RWPE1 (cell line): ENCODE measurements around the gene FES.

Experiments
- CTCF ChIA-PET: fragments of 350-600 bp; sonication (Branson Sonifier 250); formaldehyde crosslinking; extraction: SDS; loops from one replicate; lab custom pipeline; 2021; lab: Yijun Ruan, JAX
- POLR2A ChIA-PET: fragments of 400-600 bp; formaldehyde crosslinking; extraction: SDS; loops from one replicate; lab custom pipeline; 2020; ENCODE audit warnings: antibody characterized with exemption; ENCODE audit not compliant: low non-redundant PET; lab: Yijun Ruan, JAX
- DNase-seq: peaks from one replicate; pipeline ENCODE4 v3.0.0; 2012; ENCODE audit warnings: low spot score
- H3K27ac ChIP-seq: fragments of 450-650 bp; 2 replicates; pipeline ENCODE4 v1.5.1; 2017
- TF ChIP-seq, protein P1 (sequence below): fragments of 450-650 bp; conservative IDR thresholded peaks from 2 replicates; pipeline ENCODE4 v1.5.1; 2017; ENCODE audit warnings: low read depth, mild to moderate bottlenecking

The FES gene

DNA sequence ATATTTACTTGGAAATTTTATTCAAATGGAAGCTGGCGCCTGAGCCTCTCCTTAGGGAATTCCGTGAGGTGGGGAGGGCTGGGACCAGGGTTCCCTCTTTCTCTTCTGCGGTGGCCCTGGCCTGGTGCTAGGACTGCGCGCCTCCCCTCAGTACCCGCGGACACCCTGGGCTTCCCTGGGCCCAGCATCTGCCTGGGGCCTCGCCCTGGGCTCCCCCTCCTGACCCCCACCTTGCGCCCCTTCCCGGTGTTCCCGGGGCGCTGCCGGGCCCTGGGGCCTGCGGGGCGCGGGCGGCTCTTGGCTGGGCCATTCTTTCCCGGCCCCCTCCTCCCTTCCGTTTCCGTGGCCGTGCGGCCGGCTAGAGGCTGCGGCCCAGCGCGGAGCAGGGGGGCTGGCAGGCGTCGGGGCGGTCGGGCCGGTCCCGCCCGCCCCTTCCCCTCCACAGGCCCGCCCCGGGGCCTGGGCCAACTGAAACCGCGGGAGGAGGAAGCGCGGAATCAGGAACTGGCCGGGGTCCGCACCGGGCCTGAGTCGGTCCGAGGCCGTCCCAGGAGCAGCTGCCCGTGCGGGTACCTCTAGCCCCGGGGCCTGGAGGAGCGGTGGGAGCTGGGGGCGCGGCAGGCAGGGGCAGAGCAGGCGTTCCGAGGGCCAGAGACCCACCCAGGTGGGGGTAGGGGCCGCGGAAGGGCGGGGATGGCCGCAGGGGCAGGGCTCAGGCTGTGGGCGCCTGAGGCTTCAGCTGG, at the start of gene FES:
Gene FES (plus strand): TSS at position 529 of the 743 bp plus-strand sequence. CDS start 542 bp downstream, outside the sequence.
- TF ChIP-seq, protein P1, sequence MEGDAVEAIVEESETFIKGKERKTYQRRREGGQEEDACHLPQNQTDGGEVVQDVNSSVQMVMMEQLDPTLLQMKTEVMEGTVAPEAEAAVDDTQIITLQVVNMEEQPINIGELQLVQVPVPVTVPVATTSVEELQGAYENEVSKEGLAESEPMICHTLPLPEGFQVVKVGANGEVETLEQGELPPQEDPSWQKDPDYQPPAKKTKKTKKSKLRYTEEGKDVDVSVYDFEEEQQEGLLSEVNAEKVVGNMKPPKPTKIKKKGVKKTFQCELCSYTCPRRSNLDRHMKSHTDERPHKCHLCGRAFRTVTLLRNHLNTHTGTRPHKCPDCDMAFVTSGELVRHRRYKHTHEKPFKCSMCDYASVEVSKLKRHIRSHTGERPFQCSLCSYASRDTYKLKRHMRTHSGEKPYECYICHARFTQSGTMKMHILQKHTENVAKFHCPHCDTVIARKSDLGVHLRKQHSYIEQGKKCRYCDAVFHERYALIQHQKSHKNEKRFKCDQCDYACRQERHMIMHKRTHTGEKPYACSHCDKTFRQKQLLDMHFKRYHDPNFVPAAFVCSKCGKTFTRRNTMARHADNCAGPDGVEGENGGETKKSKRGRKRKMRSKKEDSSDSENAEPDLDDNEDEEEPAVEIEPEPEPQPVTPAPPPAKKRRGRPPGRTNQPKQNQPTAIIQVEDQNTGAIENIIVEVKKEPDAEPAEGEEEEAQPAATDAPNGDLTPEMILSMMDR: no peak
- no peak for DNase-seq
- POLR2A ChIA-PET: no interaction called here
- H3K27ac ChIP-seq: peak within 1 kb of the TSS; percentile 52
- CTCF ChIA-PET: interaction anchor here (0.5 to 3.8 kb wide), 2 partner anchors 124 to 236 kb away, joined by 3 to 35 read pairs; no protein-coding TSS in a partner anchor

DNA sequence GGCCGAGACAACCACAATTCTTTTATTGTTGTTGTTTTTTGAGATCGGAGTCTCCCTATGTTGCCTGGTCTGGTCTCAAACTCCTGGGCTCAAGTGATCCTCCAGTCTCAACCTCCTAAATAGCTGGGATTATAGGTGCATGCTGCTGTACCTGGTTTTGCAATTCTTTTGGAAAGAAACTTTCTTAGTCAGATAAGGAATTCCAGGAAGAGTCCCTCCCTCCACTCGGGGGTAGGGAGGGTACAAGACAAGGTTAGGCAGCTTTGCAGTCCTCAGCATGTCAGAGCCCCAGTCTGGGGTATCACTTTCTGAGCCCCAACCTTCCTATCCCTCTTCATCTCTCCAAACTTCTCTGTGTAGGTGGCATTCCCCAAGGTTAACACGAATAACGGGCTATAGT, 49.7 kb upstream of the FES start:
- TF ChIP-seq, protein P1: no peak
- CTCF ChIA-PET: no interaction called here
- no peak for DNase-seq
- POLR2A ChIA-PET: no interaction called here
- no peak overlapping the region for H3K27ac ChIP-seq

DNA sequence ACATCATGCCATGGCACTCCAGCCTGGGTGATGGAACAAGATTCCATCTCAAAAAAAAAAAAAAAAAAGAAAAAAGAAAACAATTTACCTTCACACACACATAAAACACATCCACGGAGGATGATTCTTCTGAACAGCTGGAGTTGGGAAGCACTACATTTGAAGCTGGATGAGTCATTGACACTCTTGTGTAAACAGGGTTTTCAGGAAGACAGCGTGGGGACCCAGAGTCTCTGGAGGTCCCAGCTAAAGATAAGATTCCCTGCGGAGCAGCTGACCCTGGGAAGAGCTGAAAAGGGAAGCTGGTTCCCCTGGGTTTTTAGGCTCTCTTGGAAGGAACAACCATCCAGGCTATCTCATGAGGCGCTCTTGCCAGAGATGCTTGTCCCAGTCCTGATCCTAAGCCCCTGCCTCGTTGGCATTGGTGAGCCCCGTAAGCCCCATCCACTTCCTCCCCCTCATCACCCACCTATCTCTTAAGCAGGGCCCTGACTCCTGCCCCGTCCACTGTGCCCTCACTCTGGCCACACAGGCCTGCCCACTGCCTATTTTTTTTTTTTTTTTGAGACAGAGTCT, 47.9 kb upstream of the FES start:
- no peak overlapping the region for H3K27ac ChIP-seq
- ChIA-PET POLR2A (no interaction called here), CTCF (interaction anchor here (0.6 kb wide), 1 partner anchor 715 kb away, joined by 3 read pairs; no protein-coding TSS in a partner anchor)
- TF ChIP-seq, protein P1: no peak
- DNase-seq: no peak

DNA sequence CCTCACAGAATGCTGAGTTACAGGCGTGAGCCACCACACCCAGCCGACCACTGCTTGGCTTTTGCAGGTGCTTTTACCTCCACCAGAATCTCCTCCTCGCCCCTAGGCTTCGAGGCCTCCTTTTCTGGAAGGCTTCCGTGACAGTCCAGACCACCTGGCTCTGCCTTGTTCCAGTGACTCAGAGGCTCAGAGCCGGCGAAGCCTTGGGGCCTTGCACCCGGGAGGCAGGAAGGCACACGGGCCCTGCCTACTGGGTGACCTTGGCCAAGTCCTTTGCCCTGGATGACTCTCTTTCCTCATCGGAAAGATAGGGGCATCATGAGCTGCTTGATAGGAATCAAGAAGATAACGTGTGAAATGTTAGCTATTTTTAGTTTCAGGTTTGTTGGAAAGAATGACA, 47.2 kb upstream of the FES start:
- H3K27ac ChIP-seq: no peak overlapping the region
- DNase-seq: no peak
- CTCF ChIA-PET: no interaction called here
- POLR2A ChIA-PET: no interaction called here
- TF ChIP-seq, protein P1: no peak

DNA sequence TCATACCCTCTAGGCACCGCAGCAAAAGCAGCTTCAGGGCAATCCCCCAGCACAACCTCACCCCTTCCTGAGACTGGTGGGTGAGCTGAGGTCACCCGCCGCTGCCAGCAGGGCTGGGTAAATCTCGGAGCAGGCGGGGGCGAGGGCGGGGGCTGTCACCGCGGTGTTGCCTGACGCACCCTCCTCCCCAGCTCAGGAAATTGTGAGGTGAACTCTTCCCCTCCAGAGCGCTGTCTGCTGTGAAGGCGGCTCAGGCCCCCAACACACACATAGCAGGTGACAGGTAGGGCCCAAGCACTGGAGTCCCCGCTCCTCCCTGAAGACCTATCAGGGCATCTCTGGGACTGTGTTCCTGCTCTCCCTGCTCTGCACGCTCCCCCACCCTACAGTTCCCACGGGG, 46.2 kb upstream of the FES start:
- TF ChIP-seq, protein P1: no peak
- no peak overlapping the region for H3K27ac ChIP-seq
- CTCF ChIA-PET: no interaction called here
- no peak for DNase-seq
- POLR2A ChIA-PET: no interaction called here

DNA sequence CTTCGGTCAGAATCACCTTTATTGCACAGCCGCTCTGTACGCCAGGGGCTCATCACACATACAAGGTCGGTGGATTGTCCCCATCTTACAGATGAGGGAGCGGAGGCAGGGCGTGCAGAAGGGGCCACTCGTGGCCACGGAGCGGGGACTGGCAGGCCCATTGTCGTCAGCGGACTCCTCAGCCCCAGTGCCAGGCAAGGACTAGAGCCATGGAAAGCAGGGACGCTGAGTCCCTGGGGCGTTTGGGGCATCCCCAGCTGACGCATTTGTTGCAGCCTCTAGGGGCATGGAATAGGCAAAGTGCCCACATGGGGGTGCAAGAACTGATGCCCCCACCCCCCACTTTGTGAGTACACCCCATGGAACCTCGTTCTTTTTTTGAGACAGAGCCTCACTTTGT, 45.8 kb upstream of the FES start:
- CTCF ChIA-PET: no interaction called here
- POLR2A ChIA-PET: no interaction called here
- no peak for DNase-seq
- TF ChIP-seq, protein P1: no peak
- H3K27ac ChIP-seq: peak overlapping the region; percentile 70
